Breast epithelium (tissue), 4 donors: ENCODE data around the gene IL1F10. TPM values are rescaled to one million over a fixed set of nuclear protein-coding genes. Genes with fewer than 3 reads are reported as not detected.

Experiments
- DNase-seq, 2 donors: peaks; one replicate each; pipeline ENCODE4 v3.0.0-alpha.2; 2019; ENCODE audit warnings: low spot score in 2 of 2
- H3K27ac ChIP-seq, 2 donors: fragments of 200-600 bp; sonication (generic) in 1 of 2; one replicate each; pipeline ENCODE4 v1.5.1; 2016 to 2019; ENCODE audit warnings: mild to moderate bottlenecking in 1 of 2
- H3K27me3 ChIP-seq, 2 donors: fragments of 200-600 bp; sonication (generic) in 1 of 2; one replicate each; pipeline versions ENCODE4 v1.5.1 to v1.6.0; 2017 to 2019; ENCODE audit warnings: control low read depth in 1 of 2, mild to moderate bottlenecking in 1 of 2
- H3K36me3 ChIP-seq: fragments of 200-600 bp; one replicate; pipeline ENCODE4 v1.5.1; 2019
- H3K4me1 ChIP-seq, 2 donors: fragments of 200-600 bp; sonication (generic); one replicate each; pipeline ENCODE4 v1.5.1; 2016 to 2019; ENCODE audit warnings: control low read depth in 1 of 2
- H3K4me3 ChIP-seq, 3 donors: fragments of 200-600 bp; sonication (generic); 1 replicate in 2 of 3; 2 replicates in 1 of 3; pipeline ENCODE4 v1.5.1; 2016 to 2019; ENCODE audit warnings: mild to moderate bottlenecking in 3 of 3, moderate library complexity in 2 of 3
- H3K9me3 ChIP-seq, 2 donors: fragments of 200-600 bp; sonication (generic) in 1 of 2; one replicate each; pipeline ENCODE4 v1.5.1; 2016 to 2019; ENCODE audit warnings: control low read depth in 1 of 2
- POLR2A ChIP-seq: fragments of 450-650 bp; IDR thresholded peaks from one replicate; pipeline ENCODE4 v1.6.1; 2016; ENCODE audit warnings: antibody characterized with exemption, mild to moderate bottlenecking, moderate library complexity
- POLR2AphosphoS5 ChIP-seq, 3 donors: sonication (generic); formaldehyde crosslinking; IDR thresholded peaks; one replicate each; pipeline ENCODE4 v1.6.1; 2017; ENCODE audit warnings: antibody characterized with exemption in 3 of 3
- intact Hi-C: fragments of 100-400 bp; cut with DNase I; formaldehyde crosslinking; loops from one replicate; pipeline ENCODE4 v1.15.1; 2023; ENCODE audit warnings: low total_unique reads
- total RNA-seq, 3 donors: library from RNA; depleted of rRNA; stranded (reverse); fragments of >200 nt; gene quantifications; one replicate each; pipeline ENCODE4 v1.1.0, GENCODE V29; 2016
- TF ChIP-seq, protein P1 (sequence below), 3 donors: fragments of 450-650 bp; IDR thresholded peaks; one replicate each; pipeline ENCODE4 v1.5.1; 2016 to 2017; ENCODE audit warnings: antibody characterized with exemption in 3 of 3, mild to moderate bottlenecking in 3 of 3, moderate library complexity in 3 of 3

IL1F10 gene
- total RNA-seq, 3 donors from 2014 or later = not detected

GRCh38 chr2:113116100-113116958 is 48.6 kb downstream of the IL1F10 start:
- Histone ChIP-seq H3K27ac (peak overlapping the region; percentile 19 to 76), H3K36me3 (no peaks in the 10 kb centered on the region), H3K4me1 (no peaks in the 10 kb centered on the region), H3K27me3 (no peaks in the 10 kb centered on the region), H3K4me3 (no peak overlapping the region), H3K9me3 (no peaks in the 10 kb centered on the region)
- intact Hi-C loops = no loop called here
- no peak for DNase-seq
- TF ChIP-seq POLR2A (no peak), POLR2AphosphoS5 (IDR thresholded peaks at IDR 0.05) (no peak)
- TF ChIP-seq, protein P1, sequence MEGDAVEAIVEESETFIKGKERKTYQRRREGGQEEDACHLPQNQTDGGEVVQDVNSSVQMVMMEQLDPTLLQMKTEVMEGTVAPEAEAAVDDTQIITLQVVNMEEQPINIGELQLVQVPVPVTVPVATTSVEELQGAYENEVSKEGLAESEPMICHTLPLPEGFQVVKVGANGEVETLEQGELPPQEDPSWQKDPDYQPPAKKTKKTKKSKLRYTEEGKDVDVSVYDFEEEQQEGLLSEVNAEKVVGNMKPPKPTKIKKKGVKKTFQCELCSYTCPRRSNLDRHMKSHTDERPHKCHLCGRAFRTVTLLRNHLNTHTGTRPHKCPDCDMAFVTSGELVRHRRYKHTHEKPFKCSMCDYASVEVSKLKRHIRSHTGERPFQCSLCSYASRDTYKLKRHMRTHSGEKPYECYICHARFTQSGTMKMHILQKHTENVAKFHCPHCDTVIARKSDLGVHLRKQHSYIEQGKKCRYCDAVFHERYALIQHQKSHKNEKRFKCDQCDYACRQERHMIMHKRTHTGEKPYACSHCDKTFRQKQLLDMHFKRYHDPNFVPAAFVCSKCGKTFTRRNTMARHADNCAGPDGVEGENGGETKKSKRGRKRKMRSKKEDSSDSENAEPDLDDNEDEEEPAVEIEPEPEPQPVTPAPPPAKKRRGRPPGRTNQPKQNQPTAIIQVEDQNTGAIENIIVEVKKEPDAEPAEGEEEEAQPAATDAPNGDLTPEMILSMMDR (IDR thresholded peaks at IDR 0.05) = no peak

- TF ChIP-seq POLR2A (no peak), POLR2AphosphoS5 (IDR thresholded peaks at IDR 0.05) (peak in 1 of 3 donors; percentile 13)
- TF ChIP-seq, protein P1 (IDR thresholded peaks at IDR 0.05) = no peak
- no peaks in the 10 kb centered on the region for H3K9me3 ChIP-seq
- peak; percentile 62 to 86 for DNase-seq
- no peaks in the 10 kb centered on the region for H3K27me3 ChIP-seq
- H3K36me3 ChIP-seq = no peaks in the 10 kb centered on the region
- H3K4me1 ChIP-seq = no peaks in the 10 kb centered on the region
- H3K4me3 ChIP-seq = no peak overlapping the region
- intact Hi-C loops = no loop called here
- H3K27ac ChIP-seq = peak overlapping the region; percentile 26 to 76
These were observed 49.9 kb downstream of the IL1F10 start for GRCh38 chr2:113117541-113118262.

DNA sequence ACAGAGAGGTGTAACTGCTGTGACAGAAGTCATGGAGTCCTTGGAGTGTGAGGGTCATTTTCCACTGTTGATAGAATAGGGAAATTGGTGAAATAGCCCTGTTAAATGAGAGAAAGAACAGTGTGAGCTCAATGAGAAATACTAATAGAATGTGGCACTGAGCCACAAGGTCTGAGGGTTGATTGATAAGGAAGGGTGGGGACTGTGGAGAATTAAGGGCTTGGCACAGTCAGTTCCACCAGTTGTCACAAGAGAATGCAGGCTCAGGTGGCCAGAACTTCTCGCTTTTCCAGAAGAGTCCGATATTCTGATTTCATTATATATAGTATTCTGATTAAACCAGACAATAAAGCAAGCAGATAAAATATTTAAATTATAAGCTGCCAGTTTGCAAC is 50.5 kb downstream of the IL1F10 start:
- no peak for DNase-seq
- no peaks in the 10 kb centered on the region for H3K4me1 ChIP-seq
- no peak overlapping the region for H3K4me3 ChIP-seq
- intact Hi-C loops = no loop called here
- no peaks in the 10 kb centered on the region for H3K9me3 ChIP-seq
- H3K27ac ChIP-seq = peak overlapping the region; percentile 26 to 71
- H3K27me3 ChIP-seq = no peaks in the 10 kb centered on the region
- TF ChIP-seq POLR2AphosphoS5 (IDR thresholded peaks at IDR 0.05) (no peak), POLR2A (no peak)
- TF ChIP-seq, protein P1 (IDR thresholded peaks at IDR 0.05) = no peak
- no peaks in the 10 kb centered on the region for H3K36me3 ChIP-seq

- Histone ChIP-seq H3K36me3 (no peaks in the 10 kb centered on the region), H3K9me3 (no peaks in the 10 kb centered on the region), H3K27me3 (no peaks in the 10 kb centered on the region), H3K4me3 (no peak overlapping the region), H3K4me1 (no peaks in the 10 kb centered on the region), H3K27ac (no peak overlapping the region)
- no peak for DNase-seq
- TF ChIP-seq POLR2AphosphoS5 (IDR thresholded peaks at IDR 0.05) (no peak), POLR2A (no peak)
- TF ChIP-seq, protein P1 (IDR thresholded peaks at IDR 0.05) = no peak
- intact Hi-C loops = no loop called here
These were observed 51.3 kb downstream of the IL1F10 start for GRCh38 chr2:113119111-113119510.

DNA sequence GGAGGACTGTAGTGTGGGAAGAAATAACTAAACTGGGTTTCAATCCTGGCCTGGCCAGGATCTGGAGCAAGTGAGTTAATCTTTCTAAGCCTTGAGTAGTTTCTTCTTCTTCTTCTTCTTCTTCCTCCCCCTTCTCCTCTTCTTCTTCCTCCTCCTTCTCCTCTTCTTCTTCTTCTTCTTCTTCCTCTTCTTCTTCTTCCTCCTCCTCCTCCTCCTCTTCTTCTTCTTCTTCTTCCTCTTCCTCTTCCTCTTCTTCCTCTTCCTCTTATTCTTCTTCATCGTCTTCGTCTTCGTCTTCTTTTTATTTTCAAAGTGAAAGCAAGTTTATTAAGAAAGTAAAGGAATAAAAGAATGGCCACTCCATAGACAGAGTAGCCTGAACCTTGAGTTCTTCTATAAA is 53.1 kb downstream of the IL1F10 start:
- no peaks in the 10 kb centered on the region for H3K4me1 ChIP-seq
- intact Hi-C loops = no loop called here
- H3K9me3 ChIP-seq = no peaks in the 10 kb centered on the region
- no peak overlapping the region for H3K4me3 ChIP-seq
- H3K36me3 ChIP-seq = no peaks in the 10 kb centered on the region
- H3K27me3 ChIP-seq = no peaks in the 10 kb centered on the region
- TF ChIP-seq, protein P1 (IDR thresholded peaks at IDR 0.05) = no peak
- TF ChIP-seq POLR2AphosphoS5 (IDR thresholded peaks at IDR 0.05) (no peak), POLR2A (no peak)
- no peak for DNase-seq
- no peak overlapping the region for H3K27ac ChIP-seq
